ENCODE data around the gene CCDC88C.

CCDC88C gene

GRCh38 chr14:91458612-91459011, 41.0 kb upstream of the CCDC88C start:
- Histone ChIP-seq H3K4me1 (ENCODE audit: insufficient read depth, low read length, severe bottlenecking) (no peaks in the 10 kb centered on the region), H4K20me1 (ENCODE audit: insufficient read depth, low read length) (no peaks in the 10 kb centered on the region), H3K79me2 (ENCODE audit: insufficient read depth, low read length) (no peaks in the 10 kb centered on the region), H3K9ac (ENCODE audit: low read length) (no peak overlapping the region), H3K9me2 (ENCODE audit: low read depth, low read length) (no peaks in the 10 kb centered on the region), H3F3A (ENCODE audit: insufficient read depth, low read length) (no peaks in the 10 kb centered on the region), H3K27ac (ENCODE audit: low read depth, low read length, poor library complexity, severe bottlenecking) (no peak overlapping the region), H3K36me3 (ENCODE audit: insufficient read depth, low read length) (peaks cover 90% of the 10 kb centered on the region), H3K27me3 (ENCODE audit: insufficient read depth, low read length) (no peaks in the 10 kb centered on the region), H3K9me3 (ENCODE audit: low read length) (no peaks in the 10 kb centered on the region), H2AFZ (ENCODE audit: low read length) (no peak overlapping the region), H3K4me2 (ENCODE audit: low read length) (no peak overlapping the region), H3K4me3 (ENCODE audit: low read depth, low read length, poor library complexity, severe bottlenecking) (no peak overlapping the region)
- TF ChIP-seq EZH2 (IDR thresholded peaks at IDR 0.05; ENCODE audit: borderline replicate concordance, low read length): no peak
- TF ChIP-seq, protein P1, sequence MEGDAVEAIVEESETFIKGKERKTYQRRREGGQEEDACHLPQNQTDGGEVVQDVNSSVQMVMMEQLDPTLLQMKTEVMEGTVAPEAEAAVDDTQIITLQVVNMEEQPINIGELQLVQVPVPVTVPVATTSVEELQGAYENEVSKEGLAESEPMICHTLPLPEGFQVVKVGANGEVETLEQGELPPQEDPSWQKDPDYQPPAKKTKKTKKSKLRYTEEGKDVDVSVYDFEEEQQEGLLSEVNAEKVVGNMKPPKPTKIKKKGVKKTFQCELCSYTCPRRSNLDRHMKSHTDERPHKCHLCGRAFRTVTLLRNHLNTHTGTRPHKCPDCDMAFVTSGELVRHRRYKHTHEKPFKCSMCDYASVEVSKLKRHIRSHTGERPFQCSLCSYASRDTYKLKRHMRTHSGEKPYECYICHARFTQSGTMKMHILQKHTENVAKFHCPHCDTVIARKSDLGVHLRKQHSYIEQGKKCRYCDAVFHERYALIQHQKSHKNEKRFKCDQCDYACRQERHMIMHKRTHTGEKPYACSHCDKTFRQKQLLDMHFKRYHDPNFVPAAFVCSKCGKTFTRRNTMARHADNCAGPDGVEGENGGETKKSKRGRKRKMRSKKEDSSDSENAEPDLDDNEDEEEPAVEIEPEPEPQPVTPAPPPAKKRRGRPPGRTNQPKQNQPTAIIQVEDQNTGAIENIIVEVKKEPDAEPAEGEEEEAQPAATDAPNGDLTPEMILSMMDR (IDR thresholded peaks at IDR 0.05; ENCODE audit: low read length): no peak

DNA sequence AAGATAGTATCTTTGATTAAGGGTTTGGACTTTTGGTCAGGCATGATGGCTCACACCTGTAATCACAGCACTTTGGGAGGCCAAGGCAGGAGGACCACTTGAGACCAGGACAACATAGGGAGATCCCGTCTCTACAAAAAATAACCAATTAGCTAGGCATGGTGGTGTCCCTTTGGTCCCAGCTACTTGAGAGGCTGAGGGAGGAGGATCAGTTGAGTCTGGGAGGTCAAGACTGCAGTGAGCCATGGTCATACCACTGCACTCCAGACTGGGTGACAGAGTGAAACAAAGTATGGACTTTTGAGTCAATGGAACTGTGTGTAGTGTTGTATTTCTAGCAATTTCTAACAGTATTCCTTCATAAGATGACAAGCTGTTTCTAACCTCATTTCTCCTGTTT, 38.7 kb upstream of the CCDC88C start:
- Histone ChIP-seq H3K27me3 (ENCODE audit: insufficient read depth, low read length) (no peaks in the 10 kb centered on the region), H3K36me3 (ENCODE audit: insufficient read depth, low read length) (peaks cover 66% of the 10 kb centered on the region), H3K4me1 (ENCODE audit: insufficient read depth, low read length, severe bottlenecking) (no peaks in the 10 kb centered on the region), H3K9me2 (ENCODE audit: low read depth, low read length) (no peaks in the 10 kb centered on the region), H3K79me2 (ENCODE audit: insufficient read depth, low read length) (no peaks in the 10 kb centered on the region), H4K20me1 (ENCODE audit: insufficient read depth, low read length) (no peaks in the 10 kb centered on the region), H3F3A (ENCODE audit: insufficient read depth, low read length) (no peaks in the 10 kb centered on the region), H3K4me2 (ENCODE audit: low read length) (no peak overlapping the region), H3K9ac (ENCODE audit: low read length) (no peak overlapping the region), H3K27ac (ENCODE audit: low read depth, low read length, poor library complexity, severe bottlenecking) (no peak overlapping the region), H3K9me3 (ENCODE audit: low read length) (no peaks in the 10 kb centered on the region), H2AFZ (ENCODE audit: low read length) (no peak overlapping the region), H3K4me3 (ENCODE audit: low read depth, low read length, poor library complexity, severe bottlenecking) (no peak overlapping the region)
- TF ChIP-seq, protein P1 (IDR thresholded peaks at IDR 0.05; ENCODE audit: low read length): no peak
- no peak for TF ChIP-seq EZH2 (IDR thresholded peaks at IDR 0.05; ENCODE audit: borderline replicate concordance, low read length)

- Histone ChIP-seq H3K27ac (ENCODE audit: low read depth, low read length, poor library complexity, severe bottlenecking) (no peak overlapping the region), H3K4me1 (ENCODE audit: insufficient read depth, low read length, severe bottlenecking) (no peaks in the 10 kb centered on the region)
Measured at GRCh38 chr14:91454580-91454979, 37.0 kb upstream of the CCDC88C start.

More at GRCh38 chr14:91454580-91454979, 37.0 kb upstream of the CCDC88C start:
- Histone ChIP-seq H3K79me2 (ENCODE audit: insufficient read depth, low read length) (no peaks in the 10 kb centered on the region), H3K4me2 (ENCODE audit: low read length) (no peak overlapping the region), H2AFZ (ENCODE audit: low read length) (no peak overlapping the region), H3K27me3 (ENCODE audit: insufficient read depth, low read length) (no peaks in the 10 kb centered on the region), H3K9ac (ENCODE audit: low read length) (no peak overlapping the region), H3K4me3 (ENCODE audit: low read depth, low read length, poor library complexity, severe bottlenecking) (no peak overlapping the region), H3K9me3 (ENCODE audit: low read length) (no peaks in the 10 kb centered on the region), H3K9me2 (ENCODE audit: low read depth, low read length) (no peaks in the 10 kb centered on the region), H3F3A (ENCODE audit: insufficient read depth, low read length) (no peaks in the 10 kb centered on the region), H4K20me1 (ENCODE audit: insufficient read depth, low read length) (no peaks in the 10 kb centered on the region), H3K36me3 (ENCODE audit: insufficient read depth, low read length) (peaks cover 49% of the 10 kb centered on the region)
- TF ChIP-seq EZH2 (IDR thresholded peaks at IDR 0.05; ENCODE audit: borderline replicate concordance, low read length): no peak
- TF ChIP-seq, protein P1 (IDR thresholded peaks at IDR 0.05; ENCODE audit: low read length): no peak
